GM12872 (cell line): ENCODE data around the gene MINDY4B.

Experiments
- TF ChIP-seq, protein P1 (sequence below): IDR thresholded peaks from 3 replicates; pipeline ENCODE4 v1.5.1; 2011; ENCODE audit warnings: low read depth, mild to moderate bottlenecking, low read length, moderate library complexity; ENCODE audit not compliant: insufficient read depth

Gene MINDY4B

DNA sequence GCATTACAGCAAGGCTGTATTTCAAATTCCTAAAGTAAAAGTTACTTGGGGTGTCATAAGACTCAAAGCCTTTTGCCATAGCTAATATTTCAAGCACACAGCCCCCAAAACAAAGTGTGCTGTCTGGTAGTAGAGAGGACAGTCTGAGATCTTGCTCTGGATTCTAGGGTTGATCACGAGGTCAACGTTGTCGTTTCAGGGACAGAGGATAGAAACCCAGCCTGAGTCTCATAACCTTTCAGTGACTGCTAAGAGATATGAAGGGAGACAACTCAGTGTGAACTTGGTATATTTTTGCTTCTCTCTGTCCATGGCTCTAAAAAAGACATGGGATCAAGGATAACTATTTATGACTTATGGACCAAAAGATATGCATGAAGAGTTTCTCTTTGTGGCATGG is 25.6 kb upstream of the MINDY4B start:
- TF ChIP-seq, protein P1, sequence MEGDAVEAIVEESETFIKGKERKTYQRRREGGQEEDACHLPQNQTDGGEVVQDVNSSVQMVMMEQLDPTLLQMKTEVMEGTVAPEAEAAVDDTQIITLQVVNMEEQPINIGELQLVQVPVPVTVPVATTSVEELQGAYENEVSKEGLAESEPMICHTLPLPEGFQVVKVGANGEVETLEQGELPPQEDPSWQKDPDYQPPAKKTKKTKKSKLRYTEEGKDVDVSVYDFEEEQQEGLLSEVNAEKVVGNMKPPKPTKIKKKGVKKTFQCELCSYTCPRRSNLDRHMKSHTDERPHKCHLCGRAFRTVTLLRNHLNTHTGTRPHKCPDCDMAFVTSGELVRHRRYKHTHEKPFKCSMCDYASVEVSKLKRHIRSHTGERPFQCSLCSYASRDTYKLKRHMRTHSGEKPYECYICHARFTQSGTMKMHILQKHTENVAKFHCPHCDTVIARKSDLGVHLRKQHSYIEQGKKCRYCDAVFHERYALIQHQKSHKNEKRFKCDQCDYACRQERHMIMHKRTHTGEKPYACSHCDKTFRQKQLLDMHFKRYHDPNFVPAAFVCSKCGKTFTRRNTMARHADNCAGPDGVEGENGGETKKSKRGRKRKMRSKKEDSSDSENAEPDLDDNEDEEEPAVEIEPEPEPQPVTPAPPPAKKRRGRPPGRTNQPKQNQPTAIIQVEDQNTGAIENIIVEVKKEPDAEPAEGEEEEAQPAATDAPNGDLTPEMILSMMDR: no peak

GRCh38 chr3:150928234-150928633 is 23.0 kb upstream of the MINDY4B start:
- TF ChIP-seq, protein P1: no peak

DNA sequence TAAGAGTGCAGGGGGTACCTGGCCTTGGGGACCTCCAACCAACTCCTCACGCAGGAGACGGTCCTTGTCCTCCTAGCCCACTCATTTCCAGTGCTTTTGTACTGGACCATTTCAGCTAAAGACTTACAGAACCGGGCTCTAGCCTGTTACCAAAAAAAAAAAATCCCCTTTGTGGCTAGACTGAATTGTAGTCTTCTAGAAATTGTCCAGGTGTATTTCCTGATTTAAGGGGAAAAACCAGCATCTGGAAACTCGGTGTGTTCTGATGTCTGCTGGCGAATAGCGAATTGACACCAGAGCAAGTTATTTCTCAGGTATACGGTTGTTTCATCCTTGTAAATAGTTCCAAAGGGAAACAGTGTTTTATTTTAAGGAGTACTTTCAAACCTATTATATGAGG is 21.1 kb upstream of the MINDY4B start:
- TF ChIP-seq, protein P1: no peak

DNA sequence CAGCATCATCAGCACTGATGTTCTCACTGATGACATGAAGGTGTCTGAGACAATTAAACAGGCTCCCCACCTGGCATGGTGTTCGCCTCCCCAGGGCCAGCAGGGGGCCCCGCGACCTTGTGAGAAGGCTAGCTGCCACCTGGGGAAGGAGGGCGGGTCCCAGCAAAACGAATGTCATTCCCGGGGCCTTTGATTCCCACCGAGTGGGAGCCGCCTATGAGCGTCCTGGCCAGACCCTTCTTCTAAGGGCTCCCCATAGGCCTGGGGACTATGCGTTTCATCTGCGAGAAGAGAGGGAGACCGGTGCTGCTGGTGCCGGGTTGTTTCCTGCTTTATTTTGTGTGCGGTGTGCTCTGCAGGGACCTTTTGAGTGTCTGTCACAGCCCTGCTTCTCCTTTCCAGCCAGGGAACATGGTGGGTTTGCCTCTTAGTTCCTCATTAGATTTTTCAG is 20.5 kb upstream of the MINDY4B start:
- TF ChIP-seq, protein P1: peak; percentile 81

DNA sequence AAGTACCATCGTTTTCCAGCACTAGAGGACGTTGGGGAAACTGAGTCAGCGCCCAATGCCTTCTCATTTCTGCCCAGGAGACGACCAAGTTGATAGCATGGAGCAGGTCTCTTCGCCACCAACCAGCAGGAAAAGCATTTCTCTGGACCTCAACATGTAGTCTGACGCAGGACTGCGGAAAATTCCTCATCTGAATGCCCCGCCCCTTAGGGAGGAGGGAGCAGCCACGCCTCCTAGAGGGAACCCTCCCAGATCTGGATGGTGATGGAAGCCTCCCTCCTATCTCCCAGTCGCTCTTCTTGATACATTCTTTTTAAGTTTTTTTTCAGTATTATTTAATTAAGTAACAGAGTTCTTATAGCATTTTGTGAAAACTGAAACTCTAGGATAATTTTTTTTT is 17.4 kb upstream of the MINDY4B start:
- TF ChIP-seq, protein P1: no peak

DNA sequence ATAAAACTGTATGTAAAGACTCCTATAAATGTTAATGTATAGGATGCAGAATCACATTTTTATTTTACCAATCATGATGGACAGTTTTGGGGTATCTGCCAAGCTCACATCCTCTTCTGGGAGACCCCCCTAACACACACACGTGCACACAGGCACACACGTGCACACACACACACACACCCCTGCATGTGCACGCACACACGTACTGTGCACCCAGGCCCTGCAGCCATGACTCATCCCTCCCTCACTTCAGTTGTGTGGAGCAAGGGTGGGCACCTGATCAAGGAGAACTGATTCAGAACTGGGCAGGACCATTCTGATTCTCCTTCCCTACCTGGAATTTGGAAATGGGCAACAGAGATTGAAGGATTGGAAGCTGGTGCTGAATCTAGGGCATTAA is 16.0 kb upstream of the MINDY4B start:
- TF ChIP-seq, protein P1: no peak

DNA sequence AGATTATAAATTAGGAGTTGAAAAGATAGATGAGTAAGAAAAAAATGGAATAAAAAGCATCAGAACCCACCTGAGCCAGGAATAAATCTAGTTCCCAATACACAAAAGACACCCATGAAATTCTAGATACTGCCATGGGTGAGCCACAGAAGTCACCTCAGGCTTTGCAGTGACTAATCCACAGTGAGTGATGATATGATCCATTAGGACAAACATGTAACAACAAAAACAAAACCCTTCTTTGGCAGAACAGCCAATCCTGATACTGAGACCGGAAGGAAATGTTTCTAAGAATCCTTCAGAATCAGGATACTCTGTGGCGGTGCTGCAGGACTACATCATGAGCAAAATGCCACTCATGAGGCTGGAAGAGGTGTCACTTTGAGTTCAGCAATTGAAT is 15.0 kb upstream of the MINDY4B start:
- TF ChIP-seq, protein P1: no peak

DNA sequence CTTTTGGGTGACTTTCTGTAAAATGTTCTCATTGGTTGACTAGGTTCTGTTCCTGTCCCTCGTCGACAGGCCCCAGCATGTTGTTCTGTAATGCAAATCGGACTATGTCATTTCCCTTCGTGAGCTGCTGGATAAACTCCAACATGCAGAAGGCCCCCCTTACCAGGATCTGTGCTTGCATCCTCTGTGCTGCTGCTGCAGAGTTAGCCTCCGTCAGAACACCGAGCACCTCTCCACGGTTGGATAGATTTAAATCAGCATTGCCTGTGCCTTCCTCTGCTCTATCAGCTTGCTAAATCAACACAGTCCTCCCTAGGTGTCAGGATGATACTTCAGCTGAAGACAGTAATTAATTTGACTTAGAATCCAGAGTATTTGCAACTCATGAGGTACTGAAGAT is 12.7 kb upstream of the MINDY4B start:
- TF ChIP-seq, protein P1: no peak
